ENCODE data around the gene LRRC32.

GRCh38 chr11:76654298-76654851 is 16.2 kb downstream of the LRRC32 start:
- TF ChIP-seq CTCF (IDR thresholded peaks at IDR 0.05 in 4 of 5, conservative IDR thresholded peaks at IDR 0.05 in 1 of 5) (no peak), POLR2A (IDR thresholded peaks at IDR 0.05) (no peak)
